ENCODE results near the gene EPB41L2. TPM values are rescaled to one million over a fixed set of nuclear protein-coding genes. Genes with fewer than 3 reads are reported as not detected.

Gene EPB41L2
- total RNA-seq, 1 donor from 2014 or later: 61.8 TPM

- Histone ChIP-seq H3K9ac (no peak overlapping the region), H3K9me3 (ENCODE audit: low read depth) (no peaks in the 10 kb centered on the region), H3K27me3 (no peaks in the 10 kb centered on the region), H3K4me3 (no peak overlapping the region), H3K36me3 (no peaks in the 10 kb centered on the region), H4K20me1 (ENCODE audit: low read depth) (no peaks in the 10 kb centered on the region), H3F3A (ENCODE audit: low read depth) (no peaks in the 10 kb centered on the region), H3K4me2 (no peak overlapping the region), H2AFZ (replicated peaks) (no peak overlapping the region), H3K4me1 (peaks cover 5% of the 10 kb centered on the region), H3K27ac (no peak overlapping the region), H3K79me2 (ENCODE audit: low read depth) (no peaks in the 10 kb centered on the region)
- no peak overlapping the region for H3K27ac Mint-ChIP-seq
- H3K36me3 Mint-ChIP-seq: peaks cover 23% of the 10 kb centered on the region
- peaks cover 2% of the 10 kb centered on the region for H3K27me3 Mint-ChIP-seq (ENCODE audit: insufficient read depth, low read depth)
- H3K4me3 Mint-ChIP-seq: no peak overlapping the region
- H3K9me3 Mint-ChIP-seq: no peaks in the 10 kb centered on the region
- DNase-seq (ENCODE audit: low spot score): no peak
- peaks cover 21% of the 10 kb centered on the region for H3K4me1 Mint-ChIP-seq
- no peak for TF ChIP-seq EZH2 (IDR thresholded peaks at IDR 0.05)
- TF ChIP-seq CTCF (IDR thresholded peaks at IDR 0.05): no peak
- no peak for TF ChIP-seq EZH2phosphoT487 (IDR thresholded peaks at IDR 0.05)
Observed at GRCh38 chr6:130869681-130870080, 193.4 kb downstream of the EPB41L2 start.

GRCh38 chr6:130865793-130866192 lies 197.3 kb downstream of the EPB41L2 start:
- Histone ChIP-seq H3K4me3 (no peak overlapping the region), H4K20me1 (ENCODE audit: low read depth) (no peaks in the 10 kb centered on the region), H3K4me2 (no peak overlapping the region), H3K27me3 (no peaks in the 10 kb centered on the region), H3K4me1 (peaks cover 5% of the 10 kb centered on the region), H3K27ac (no peak overlapping the region), H3K36me3 (no peaks in the 10 kb centered on the region), H3F3A (ENCODE audit: low read depth) (no peaks in the 10 kb centered on the region), H2AFZ (replicated peaks) (no peak overlapping the region), H3K79me2 (ENCODE audit: low read depth) (no peaks in the 10 kb centered on the region), H3K9me3 (ENCODE audit: low read depth) (no peaks in the 10 kb centered on the region), H3K9ac (no peak overlapping the region)
- H3K9me3 Mint-ChIP-seq: no peaks in the 10 kb centered on the region
- TF ChIP-seq CTCF (IDR thresholded peaks at IDR 0.05): no peak
- no peak for TF ChIP-seq EZH2 (IDR thresholded peaks at IDR 0.05)
- TF ChIP-seq EZH2phosphoT487 (IDR thresholded peaks at IDR 0.05): no peak
- DNase-seq (ENCODE audit: low spot score): no peak
- H3K27me3 Mint-ChIP-seq (ENCODE audit: insufficient read depth, low read depth): peaks cover 4% of the 10 kb centered on the region
- no peak overlapping the region for H3K4me3 Mint-ChIP-seq
- no peak overlapping the region for H3K27ac Mint-ChIP-seq
- H3K36me3 Mint-ChIP-seq: peaks cover 33% of the 10 kb centered on the region
- peaks cover 15% of the 10 kb centered on the region for H3K4me1 Mint-ChIP-seq

- no peaks in the 10 kb centered on the region for H4K20me1 ChIP-seq (ENCODE audit: low read depth)
- H3K9me3 ChIP-seq (ENCODE audit: low read depth): no peaks in the 10 kb centered on the region
- H2AFZ ChIP-seq (replicated peaks): no peak overlapping the region
- no peaks in the 10 kb centered on the region for H3K36me3 ChIP-seq
- H3K4me1 Mint-ChIP-seq: peaks cover 9% of the 10 kb centered on the region
- H3K4me3 ChIP-seq: no peak overlapping the region
- H3K36me3 Mint-ChIP-seq: peaks cover 31% of the 10 kb centered on the region
- no peaks in the 10 kb centered on the region for H3F3A ChIP-seq (ENCODE audit: low read depth)
- no peaks in the 10 kb centered on the region for H3K27me3 ChIP-seq
- H3K4me1 ChIP-seq: peaks cover 5% of the 10 kb centered on the region
- no peak for TF ChIP-seq EZH2phosphoT487 (IDR thresholded peaks at IDR 0.05)
- TF ChIP-seq CTCF (IDR thresholded peaks at IDR 0.05): no peak
- no peak for DNase-seq (ENCODE audit: low spot score)
- H3K4me2 ChIP-seq: no peak overlapping the region
- no peak overlapping the region for H3K27ac ChIP-seq
- H3K4me3 Mint-ChIP-seq: no peak overlapping the region
- H3K9ac ChIP-seq: no peak overlapping the region
- peaks cover 4% of the 10 kb centered on the region for H3K27me3 Mint-ChIP-seq (ENCODE audit: insufficient read depth, low read depth)
- H3K27ac Mint-ChIP-seq: no peak overlapping the region
- H3K9me3 Mint-ChIP-seq: no peaks in the 10 kb centered on the region
- H3K79me2 ChIP-seq (ENCODE audit: low read depth): no peaks in the 10 kb centered on the region
Observed at GRCh38 chr6:130864344-130864743, 198.7 kb downstream of the EPB41L2 start.
